Measurements from ENCODE around the gene AASDH.

AASDH gene

DNA sequence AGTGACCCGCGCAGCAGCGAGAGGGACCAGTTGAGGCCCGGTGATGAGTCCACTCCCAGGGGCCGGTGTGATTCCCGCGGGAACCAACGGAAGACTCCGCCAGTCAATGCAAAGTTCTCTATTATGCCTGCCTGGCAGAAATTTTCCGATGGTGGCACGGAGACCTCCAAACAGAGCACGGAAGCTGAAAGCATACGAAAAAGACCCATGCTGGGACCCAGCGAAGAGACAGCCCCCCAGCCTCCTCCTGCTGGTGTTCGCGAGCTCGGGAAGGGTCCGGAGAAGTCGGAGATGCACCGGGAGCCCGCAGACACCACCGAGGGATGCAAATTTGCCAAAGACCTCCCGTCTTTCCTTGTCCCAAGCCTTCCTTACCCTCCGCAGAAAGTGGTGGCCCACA is 71.7 kb downstream of the AASDH start:
- no peak for DNase-seq (ENCODE audit: low read depth in 2 of 2)

DNA sequence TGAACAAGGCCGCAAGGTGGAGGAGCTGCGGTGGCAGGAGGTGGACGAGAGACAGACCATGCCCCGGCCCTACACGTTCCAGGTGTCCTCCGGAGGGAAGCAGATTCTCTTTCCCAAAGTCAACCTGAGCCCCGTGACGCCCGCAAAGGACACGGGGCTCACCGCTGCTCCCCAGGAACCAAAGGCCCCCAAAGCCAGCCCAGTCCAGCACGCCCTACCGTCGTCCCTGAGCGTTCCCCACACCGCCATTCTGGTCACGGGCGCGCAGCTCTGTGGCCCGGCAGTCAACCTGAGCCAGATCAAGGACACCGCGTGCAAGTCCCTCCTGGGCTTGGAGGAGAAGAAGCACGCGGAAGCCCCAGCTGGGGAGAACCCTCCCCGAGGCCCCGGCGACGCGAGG is 72.2 kb downstream of the AASDH start:
- no peak for DNase-seq (ENCODE audit: low read depth in 2 of 2)

DNA sequence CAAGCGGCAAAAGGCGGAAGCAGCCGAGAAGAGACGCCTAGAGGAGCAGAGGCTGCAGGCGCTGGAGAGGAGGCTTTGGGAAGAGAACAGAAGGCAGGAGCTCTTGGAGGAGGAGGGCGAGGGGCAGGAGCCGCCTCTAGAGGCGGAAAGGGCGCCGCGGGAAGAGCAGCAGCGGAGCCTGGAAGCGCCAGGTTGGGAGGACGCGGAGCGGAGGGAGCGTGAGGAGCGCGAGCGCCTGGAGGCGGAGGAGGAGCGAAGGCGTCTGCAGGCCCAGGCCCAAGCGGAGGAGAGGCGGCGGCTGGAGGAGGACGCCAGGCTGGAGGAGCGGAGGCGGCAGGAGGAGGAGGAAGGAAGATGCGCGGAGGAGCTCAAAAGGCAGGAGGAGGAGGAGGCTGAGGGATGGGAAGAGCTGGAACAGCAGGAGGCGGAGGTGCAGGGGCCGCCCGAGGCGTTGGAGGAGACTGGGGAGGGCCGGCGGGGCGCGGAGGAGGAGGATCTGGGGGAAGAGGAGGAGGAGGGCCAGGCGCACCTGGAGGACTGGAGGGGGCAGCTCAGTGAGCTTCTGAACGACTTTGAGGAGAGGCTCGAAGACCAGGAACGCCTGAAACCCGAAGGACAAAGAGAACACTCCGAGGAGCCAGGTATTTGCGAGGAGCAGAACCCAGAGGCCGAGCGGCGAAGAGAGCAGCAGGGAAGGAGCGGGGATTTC is 72.9 kb downstream of the AASDH start:
- DNase-seq (ENCODE audit: low read depth in 2 of 2), result no peak

DNA sequence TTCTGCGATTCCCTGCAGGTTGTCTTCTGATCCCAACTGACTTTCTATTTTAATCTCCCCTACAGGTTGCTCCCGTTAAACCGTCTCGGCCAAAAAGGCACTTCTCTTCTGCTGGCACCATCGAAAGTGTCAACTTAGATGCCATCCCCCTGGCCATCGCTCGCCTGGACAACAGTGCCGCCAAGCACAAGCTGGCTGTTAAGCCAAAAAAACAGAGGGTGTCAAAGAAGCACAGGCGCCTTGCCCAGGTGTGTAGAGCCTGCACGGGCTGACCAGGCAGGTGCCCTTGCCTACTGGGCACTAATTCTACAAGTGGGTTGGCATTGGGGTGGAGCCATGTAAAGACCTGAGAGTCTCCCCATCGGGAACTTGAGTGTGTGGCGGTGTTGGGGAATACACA is 74.2 kb downstream of the AASDH start:
- no peak for DNase-seq (ENCODE audit: low read depth in 2 of 2)

DNA sequence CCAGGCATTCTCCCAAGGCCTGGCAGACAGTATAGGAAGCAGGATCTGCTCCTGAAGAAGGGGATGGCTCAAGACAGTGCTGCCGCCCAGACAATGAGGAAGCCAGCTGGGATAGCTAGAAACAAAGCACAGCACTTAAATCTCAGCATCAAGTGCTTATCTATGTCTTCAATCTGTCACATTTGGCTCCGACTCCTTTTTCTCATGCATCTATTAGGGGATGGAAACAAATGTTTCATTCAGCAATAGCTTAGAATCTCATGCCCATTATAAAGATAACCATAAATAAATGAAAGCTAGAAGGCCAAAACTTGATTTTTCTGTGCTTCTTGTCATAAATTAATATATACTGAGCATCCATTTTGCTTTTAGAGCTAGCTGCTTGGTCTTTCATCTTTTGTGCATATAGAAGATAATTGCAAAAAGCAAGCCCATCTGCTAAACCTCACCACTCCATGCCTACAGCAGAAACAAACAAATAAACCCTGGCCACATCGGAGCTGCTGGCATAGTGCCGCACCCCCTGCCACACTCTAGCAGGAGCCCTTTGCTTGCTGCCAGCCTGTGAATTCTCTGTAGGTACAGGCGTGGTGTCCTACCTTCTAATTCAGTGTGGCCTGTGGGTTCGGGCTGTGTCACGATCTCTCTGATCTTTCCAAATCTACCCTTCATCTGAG is 75.9 kb downstream of the AASDH start:
- DNase-seq (ENCODE audit: low read depth in 2 of 2), result no peak

DNA sequence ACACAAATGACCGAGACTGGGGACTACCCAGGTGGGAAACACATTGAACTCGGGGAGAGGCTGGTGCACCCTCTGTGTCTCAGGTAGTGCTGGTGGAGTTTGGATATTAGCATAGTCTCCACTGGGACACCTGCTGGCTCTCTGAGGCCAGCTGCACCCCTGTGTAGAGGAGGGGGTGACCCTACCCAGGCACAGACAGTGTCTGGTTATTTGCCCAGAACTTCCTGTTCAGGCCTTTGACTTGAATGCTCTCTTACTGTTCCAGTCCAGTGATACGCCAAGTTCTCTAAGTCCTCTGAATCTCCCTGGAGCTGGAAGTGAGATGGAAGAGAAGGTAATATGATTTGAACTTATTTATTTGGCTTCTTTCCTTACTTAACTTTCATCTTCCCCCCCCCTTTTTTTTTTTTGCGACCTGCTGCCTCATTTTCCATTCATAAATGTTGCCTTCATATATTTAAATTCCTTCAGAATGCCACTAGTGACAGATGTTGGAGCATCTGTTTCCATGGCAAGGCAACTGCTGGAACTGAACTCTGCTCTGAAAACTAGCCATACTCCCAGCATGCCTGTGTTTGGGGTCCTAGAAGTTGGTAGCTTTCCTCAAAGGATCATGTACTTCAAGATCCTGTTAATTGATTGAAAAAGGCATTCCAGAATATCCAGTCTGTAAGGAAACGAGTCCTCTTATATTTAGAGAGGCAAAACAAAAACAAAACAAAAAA is 76.7 kb downstream of the AASDH start:
- no peak for DNase-seq (ENCODE audit: low read depth in 2 of 2)

DNA sequence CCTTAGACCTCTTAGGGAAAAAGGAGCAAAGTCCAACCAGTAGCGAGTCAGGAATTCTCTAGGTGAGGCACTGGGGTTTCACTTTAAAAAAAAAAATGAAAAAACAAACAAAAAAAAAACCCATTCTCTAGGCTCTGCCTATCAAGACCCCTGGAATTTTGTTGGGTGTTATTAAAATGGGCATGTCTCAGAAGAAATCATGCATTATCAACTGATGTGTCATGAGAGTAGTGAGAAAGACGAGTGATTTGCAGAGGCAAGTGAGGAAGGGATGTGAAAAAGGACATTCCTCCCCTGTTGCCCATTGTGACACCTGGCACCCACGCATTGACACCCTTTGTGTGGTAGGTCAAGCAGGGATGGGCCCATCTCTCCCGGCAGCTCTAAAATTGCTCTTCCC is 78.9 kb downstream of the AASDH start:
- DNase-seq (ENCODE audit: low read depth in 2 of 2), result no peak

DNA sequence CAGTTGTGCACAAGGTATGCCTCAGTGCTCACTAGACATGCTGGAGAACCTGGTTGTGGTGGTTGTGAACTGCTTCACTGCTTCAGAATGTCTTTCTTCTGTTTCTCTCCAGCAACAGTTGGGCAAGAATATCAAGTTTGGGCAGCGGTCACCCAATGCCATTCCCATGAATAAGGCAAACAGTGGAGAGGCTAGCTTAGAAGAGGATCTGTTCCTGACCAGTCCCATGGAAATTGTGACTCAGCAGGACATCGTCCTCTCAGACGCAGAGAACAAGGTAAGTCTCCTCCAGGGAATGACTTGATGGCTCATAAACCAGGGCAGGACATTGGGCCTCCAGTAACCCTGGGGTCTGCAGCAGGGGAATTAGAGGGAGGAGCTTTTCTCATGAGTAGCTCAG is 79.9 kb downstream of the AASDH start:
- DNase-seq (ENCODE audit: low read depth in 2 of 2), result no peak

DNA sequence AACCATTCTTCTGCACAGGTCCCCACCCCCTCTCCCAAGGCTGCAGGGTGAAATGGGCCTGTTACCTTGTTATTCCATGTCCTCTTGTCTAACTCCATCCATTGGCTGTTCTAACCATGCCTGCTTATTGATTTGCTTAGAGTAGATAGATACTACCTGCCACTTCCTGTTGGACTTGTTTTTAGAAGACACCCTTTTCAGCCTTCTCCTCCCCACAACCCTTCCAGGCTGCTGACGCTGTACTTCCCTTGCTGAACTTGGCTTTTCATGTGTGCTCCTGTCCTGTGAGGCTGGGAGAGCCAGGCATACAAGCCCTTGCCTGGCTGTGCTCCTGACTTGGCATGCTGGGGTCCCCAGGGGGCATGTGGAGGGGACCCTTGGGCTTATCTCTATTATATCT is 81.9 kb downstream of the AASDH start:
- no peak for DNase-seq (ENCODE audit: low read depth in 2 of 2)

DNA sequence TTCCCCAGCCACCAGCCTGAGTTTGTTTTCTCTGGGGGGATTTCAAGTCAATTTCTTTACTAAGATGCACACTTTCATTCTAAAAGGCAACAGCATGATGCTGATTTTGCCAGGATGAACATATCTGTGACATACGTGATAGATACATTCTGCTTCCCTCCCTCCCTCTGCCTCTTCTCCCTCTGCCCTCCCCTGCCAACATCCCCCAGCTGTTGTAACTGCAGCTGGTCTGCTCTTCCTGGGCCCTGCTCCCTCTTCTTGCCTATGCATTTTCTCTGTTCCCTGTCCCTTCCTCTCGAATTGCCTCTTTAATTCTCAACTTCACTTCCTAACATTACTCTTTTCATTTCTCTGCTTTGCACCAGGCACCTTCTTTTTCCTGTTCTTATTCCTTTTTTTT is 83.4 kb downstream of the AASDH start:
- no peak for DNase-seq (ENCODE audit: low read depth in 2 of 2)

DNA sequence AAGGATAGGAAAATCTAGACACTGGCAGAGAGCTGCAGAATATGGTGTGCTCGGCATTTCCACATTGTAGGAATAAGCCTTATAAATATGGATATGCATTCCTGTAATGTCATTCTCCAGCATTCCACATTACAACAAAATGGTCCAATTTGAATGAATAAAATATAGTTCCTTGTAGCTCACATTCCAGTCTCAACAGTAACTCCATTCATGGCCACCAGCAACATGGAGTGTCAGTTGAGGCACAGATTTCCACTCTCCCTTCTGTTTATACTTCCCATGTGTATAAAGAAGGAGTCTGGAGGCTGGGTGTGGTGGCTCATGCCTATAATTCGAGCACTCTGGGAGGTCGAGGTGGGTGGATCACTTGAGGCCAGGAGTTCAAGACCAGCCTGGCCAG is 84.5 kb downstream of the AASDH start:
- no peak for DNase-seq (ENCODE audit: low read depth in 2 of 2)

DNA sequence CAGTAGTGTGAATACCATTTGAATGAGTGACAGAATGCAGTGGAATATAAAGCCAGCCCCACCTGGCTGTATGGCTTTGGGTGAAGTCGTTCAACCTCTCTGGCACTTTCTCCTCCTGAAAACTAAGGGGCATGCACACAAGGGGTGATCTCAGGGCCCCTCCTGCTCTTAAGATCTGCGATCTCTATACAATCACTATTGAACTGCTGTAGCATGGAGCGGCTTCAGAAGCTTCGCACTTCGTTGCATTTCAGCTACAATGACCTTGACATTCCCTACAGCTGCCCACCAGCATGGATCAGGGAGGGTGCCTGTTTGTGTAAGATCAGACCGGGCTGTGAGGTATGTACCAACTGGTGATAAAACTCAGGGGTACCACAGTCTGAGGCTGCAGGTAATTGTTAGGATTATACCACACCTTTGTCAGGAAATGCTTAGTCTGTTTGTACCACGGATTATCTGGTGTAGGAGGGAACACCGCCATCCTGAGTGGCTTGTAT is 85.2 kb downstream of the AASDH start:
- no peak for DNase-seq (ENCODE audit: low read depth in 2 of 2)

DNA sequence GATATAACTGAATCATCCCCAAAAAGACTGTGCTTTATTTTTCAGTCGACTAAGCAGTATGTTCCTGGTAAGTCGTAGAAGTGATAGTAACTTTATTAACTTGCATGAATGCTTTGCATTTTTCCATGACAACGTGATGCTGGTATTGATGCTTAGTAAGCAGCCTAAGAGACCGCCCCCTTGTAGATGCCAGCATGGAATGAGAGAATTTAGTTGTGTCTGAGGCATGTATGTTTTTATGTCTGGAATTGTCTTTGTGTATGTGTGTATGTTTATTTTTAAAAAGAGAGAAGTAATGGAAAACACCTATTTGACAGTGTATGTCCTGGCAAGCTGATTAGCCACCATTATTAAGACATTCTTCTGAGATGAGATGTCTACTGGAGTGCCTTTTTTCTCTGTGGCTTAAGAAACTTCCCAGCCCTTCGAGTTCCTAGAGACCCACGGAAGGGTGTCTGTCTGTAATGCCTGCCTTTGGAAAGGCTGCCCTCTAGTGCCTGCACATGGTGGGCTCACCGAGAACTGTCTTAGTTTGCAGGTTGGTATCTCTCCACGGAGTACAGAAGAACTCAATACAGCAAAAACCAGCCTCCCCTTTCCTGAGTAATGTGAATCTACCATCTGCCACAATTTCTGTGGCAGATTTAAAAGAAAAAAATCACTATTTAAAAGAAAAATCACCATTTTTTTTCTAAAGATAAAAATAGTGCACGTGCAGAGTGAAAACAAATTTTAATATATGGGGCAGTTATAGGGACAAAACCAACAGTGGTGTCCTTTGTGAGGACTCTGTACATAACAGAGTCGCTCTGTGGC is 85.9 kb downstream of the AASDH start:
- DNase-seq (ENCODE audit: low read depth in 2 of 2), result peak; percentile 30 to 54

DNA sequence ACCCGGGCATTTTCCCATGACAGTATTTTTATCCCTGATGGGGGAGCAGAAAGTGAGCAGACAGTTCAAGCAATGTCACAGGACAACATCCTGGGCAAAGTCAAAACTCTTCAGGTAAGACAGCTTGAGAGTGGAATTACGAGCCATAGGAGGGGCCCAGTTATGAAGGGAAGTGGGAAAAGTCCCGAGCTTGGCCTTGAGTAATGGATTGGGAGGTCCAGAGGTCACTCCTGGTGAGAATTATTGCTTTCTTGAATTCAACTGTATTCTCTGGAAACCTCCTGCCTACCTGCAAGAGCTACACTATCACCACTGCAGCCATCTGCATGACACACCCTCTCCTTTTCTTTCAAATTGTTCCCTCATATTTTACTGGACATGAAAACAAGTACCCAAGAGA is 89.1 kb downstream of the AASDH start:
- no peak for DNase-seq (ENCODE audit: low read depth in 2 of 2)

DNA sequence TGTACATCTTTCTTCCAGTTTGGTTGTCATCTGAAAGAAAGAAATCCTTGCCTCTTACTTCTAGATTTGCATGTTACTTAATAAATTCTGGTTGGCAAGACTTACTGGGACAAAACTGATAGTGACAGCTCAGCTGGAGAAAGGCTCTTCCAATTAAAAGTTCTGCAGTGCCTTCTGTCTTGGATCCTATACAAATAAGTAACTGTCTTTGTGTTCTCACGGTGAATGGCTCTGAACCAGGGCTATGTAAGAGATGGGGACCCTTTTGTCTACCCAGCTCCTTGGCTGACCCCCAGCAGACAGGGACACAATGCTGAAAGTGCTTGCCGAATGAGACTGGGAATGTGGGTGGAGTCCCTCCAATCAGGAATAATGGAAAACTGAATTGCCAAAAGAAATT is 89.5 kb downstream of the AASDH start:
- DNase-seq (ENCODE audit: low read depth in 2 of 2), result no peak

DNA sequence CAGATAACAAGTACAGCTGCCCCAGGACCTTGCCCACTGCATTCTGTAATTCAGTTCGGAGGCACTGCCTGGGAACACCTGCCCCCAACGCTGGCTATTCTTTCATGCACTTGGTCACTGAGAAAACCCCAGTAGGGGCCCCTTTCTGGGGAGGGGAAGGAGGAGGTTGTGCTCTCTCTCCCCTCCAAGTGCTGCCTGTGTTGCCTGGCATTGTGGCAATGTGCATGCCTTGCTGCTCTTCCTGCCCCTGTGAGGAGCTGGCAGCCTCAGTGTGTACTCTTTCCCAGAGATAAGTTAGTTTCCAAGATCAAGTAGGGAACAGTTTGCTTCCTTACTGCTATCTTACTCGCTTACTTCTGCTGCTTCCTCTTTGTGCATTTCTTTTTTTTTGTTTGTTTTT is 90.8 kb downstream of the AASDH start:
- no peak for DNase-seq (ENCODE audit: low read depth in 2 of 2)

DNA sequence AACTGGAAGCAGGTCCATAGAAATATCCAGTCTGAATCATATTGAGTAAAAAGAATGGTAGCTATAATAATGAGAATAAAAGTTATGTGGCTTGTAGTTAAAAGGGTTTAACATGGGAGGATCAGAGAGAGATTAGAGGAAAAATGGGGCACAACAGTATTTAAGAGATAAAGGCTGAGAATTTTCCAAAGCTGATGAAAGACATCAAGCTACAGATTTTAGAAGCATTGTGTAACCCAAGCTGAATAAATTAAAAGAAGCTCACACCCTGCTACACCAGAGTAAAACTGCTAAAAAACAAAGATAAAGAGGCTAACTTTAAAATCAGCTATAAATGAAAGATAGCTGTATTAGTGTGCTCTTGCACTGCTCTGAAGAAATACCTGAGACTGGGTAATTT is 94.2 kb downstream of the AASDH start:
- no peak for DNase-seq (ENCODE audit: low read depth in 2 of 2)

DNA sequence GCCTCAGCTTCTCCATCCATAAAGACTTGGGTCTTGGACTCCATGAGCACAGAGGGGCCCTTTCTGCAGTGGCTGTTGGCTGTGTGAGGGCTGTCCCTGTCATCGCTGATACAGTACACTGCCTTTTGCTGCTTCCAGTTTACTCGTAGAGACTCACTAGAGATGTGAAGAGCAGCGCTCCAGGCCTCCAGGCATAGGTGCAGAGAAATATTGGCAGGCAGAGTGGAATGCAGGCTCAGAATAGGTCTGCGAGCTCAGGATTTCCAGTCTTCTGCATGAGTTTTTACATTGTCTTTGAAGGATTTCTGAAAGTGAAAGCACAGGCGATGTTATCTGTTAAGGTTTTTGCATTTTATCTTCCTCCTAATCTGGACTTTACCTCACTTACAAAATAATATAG is 97.4 kb downstream of the AASDH start:
- no peak for DNase-seq (ENCODE audit: low read depth in 2 of 2)

DNA sequence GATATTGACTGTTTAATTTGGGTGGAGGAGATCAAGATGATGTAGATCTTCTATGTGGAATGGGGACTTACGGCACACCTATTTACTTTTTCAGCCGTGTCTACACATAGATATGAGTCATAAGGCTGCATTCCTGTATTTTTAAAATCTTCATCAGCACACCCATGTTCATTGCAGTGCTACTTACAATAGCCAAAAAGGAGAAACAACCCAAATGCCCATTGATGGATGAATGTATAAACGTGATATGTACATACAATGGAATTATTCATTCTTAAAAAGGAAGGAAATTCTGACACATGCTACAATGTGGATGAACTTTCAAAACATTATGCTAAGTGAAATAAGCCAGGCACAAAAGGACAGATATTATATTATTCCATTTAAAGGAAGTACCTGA is 98.6 kb downstream of the AASDH start:
- DNase-seq (ENCODE audit: low read depth in 2 of 2), result no peak
